HPDE6-E6E7 (cell line): Measurements from ENCODE around the gene SART3.

Source experiments
- DNase-seq: peaks from one replicate; pipeline ENCODE4 v3.0.0; 2011; ENCODE audit warnings: missing footprints; ENCODE audit errors: extremely low spot score

The SART3 gene

GRCh38 chr12:108523365-108523764 lies 37.6 kb downstream of the SART3 start:
- DNase-seq, result no peak

- DNase-seq, result no peak
These were observed 41.4 kb downstream of the SART3 start for GRCh38 chr12:108519558-108519957.

- DNase-seq, result no peak
These were observed 42.1 kb downstream of the SART3 start for GRCh38 chr12:108518716-108519496.

GRCh38 chr12:108518101-108518715 lies 42.8 kb downstream of the SART3 start:
- DNase-seq, result no peak

GRCh38 chr12:108517288-108518100 lies 43.5 kb downstream of the SART3 start:
- DNase-seq, result no peak

- DNase-seq, result no peak
These were observed 44.3 kb downstream of the SART3 start for GRCh38 chr12:108516511-108517275.

- no peak for DNase-seq
These were observed 45.1 kb downstream of the SART3 start for GRCh38 chr12:108515916-108516315.

GRCh38 chr12:108514973-108515814 lies 45.8 kb downstream of the SART3 start, which contains the start of gene FICD:
FICD (plus strand) TSS chr12:108515277; CDS start chr12:108516973, 1,696 bp downstream.
- DNase-seq, result peak; percentile 97

GRCh38 chr12:108514468-108514972 lies 46.5 kb downstream of the SART3 start:
- no peak for DNase-seq

- DNase-seq, result peak; percentile 52
These were observed 49.1 kb downstream of the SART3 start for GRCh38 chr12:108511633-108512540.

GRCh38 chr12:108510836-108511235 lies 50.1 kb downstream of the SART3 start:
- no peak for DNase-seq

- no peak for DNase-seq
These were observed 51.2 kb downstream of the SART3 start for GRCh38 chr12:108509806-108510205.

- DNase-seq, result no peak
These were observed 52.9 kb downstream of the SART3 start for GRCh38 chr12:108507971-108508642.

GRCh38 chr12:108505129-108505528 lies 55.8 kb downstream of the SART3 start:
- DNase-seq, result no peak

GRCh38 chr12:108502922-108503321 lies 58.1 kb downstream of the SART3 start:
- DNase-seq, result no peak

- DNase-seq, result no peak
These were observed 62.8 kb downstream of the SART3 start for GRCh38 chr12:108498136-108498535.

- no peak for DNase-seq
These were observed 65.0 kb downstream of the SART3 start for GRCh38 chr12:108495823-108496579.

- DNase-seq, result no peak
These were observed 65.9 kb downstream of the SART3 start for GRCh38 chr12:108495054-108495453.
